CD4-positive, alpha-beta T cell treated with Interleukin-15 for 4 hours (primary cell): ENCODE measurements around the gene DNAH2.
A peak's percentile ranks its signal among the peaks of the same experiment; 100 is the strongest.

Experiments used
- DNase-seq: peaks from one replicate; pipeline ENCODE4 v3.0.0-alpha.2; 2020; ENCODE audit warnings: low spot score

Gene DNAH2

GRCh38 chr17:7703584-7704479, 13.7 kb upstream of the DNAH2 start:
- DNase-seq, result no peak

- DNase-seq, result no peak
Measured at GRCh38 chr17:7704601-7705268, 12.8 kb upstream of the DNAH2 start, which contains the start of gene EFNB3. EFNB3 (plus strand) TSS chr17:7705202; CDS start chr17:7705599, 397 bp downstream.

DNA sequence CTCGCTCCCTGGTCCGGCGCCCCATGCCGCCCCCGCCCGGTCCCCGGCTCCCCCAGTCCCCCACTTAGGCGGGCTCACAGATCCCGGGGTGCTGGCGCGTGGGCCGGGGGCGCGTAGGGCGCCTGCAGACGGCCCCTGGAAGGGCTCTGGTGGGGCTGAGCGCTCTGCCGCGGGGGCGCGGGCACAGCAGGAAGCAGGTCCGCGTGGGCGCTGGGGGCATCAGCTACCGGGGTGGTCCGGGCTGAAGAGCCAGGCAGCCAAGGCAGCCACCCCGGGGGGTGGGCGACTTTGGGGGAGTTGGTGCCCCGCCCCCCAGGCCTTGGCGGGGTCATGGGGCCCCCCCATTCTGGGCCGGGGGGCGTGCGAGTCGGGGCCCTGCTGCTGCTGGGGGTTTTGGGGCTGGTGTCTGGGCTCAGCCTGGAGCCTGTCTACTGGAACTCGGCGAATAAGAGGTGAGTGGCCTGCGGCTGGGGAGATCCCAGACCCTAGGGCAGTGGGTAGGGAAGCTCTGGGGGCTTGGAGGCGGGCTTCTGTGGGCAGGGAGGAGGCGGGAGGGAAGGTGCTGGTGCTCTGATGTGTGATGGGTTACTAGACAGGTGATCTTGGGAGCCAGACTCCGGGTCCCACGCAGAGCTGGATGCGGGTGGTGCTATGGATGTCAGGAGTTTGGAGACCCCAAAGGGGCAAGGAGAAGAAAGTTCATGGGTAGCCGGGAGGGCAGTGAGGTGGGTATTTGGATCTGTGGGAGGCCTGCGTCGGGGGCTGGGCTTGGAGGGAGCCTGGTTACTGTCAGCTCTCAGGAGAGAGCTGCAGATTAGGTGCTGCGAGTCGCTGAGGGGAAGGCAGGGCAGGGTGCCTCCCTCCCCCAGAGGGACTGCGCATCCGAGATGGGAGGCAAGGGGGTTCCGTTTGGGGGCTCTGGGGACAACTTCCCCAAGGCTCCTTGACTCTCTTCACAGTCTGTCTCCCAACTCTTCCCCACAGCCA, 12.0 kb upstream of the DNAH2 start:
- no peak for DNase-seq

DNA sequence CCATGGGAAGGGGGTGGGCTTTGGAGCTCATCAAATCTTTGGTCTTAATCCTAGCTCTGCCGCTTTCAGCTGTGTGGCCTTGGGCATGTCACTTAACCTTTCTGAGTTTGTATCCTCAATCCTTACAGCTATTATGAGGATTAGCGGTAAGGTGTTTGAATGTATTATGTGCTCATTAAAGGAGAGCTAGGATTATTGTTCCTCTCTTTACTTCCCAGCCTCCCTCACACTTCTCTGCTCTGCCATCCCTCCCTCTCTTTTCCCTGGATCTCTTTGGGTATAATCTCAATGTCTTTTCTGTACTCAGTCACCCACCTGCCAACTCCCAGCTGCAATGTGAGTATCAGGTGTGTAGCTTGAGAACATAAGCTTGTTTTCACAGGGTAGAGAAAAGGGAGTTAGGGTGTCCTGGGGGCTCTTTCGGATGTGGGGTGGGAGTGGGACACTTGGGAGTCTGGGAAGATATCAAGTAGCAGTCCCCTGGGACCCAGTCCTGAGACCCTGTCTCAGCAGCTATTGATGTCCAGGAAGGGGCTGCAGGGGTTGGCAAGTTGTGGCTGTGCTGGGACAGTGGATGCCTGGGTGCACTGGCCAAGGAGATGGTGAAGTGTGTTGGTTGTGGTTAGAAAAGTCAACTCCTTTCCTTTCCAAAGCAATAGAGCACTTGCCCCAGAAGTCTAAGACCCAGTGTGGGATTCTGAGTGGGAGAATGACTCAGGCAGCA, 10.8 kb upstream of the DNAH2 start:
- no peak for DNase-seq

- DNase-seq, result no peak
Measured at GRCh38 chr17:7707446-7707845, 10.1 kb upstream of the DNAH2 start.

DNA sequence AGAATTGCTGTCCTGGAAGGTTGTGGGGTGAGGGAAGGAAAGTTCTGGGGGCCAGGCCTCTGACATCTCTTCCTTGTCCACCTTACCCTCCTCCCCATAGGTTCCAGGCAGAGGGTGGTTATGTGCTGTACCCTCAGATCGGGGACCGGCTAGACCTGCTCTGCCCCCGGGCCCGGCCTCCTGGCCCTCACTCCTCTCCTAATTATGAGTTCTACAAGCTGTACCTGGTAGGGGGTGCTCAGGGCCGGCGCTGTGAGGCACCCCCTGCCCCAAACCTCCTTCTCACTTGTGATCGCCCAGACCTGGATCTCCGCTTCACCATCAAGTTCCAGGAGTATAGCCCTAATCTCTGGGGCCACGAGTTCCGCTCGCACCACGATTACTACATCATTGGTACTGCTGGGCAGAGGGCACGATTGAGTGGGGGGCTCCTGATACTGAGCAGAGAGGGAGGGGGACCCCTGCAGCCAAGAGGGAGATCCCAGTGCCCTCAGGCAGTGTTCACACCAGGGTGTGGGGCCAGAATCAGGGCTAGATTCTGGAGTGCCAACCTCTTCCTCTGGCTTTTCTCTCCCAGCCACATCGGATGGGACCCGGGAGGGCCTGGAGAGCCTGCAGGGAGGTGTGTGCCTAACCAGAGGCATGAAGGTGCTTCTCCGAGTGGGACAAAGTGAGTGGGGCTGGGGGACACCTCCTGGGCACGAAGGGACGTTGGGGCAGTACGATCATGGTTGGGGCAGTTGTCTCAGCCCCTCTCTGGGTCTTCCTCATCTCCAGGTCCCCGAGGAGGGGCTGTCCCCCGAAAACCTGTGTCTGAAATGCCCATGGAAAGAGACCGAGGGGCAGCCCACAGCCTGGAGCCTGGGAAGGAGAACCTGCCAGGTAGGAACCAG, 9.4 kb upstream of the DNAH2 start:
- no peak for DNase-seq

- no peak for DNase-seq
Measured at GRCh38 chr17:7709031-7709430, 8.5 kb upstream of the DNAH2 start.

DNA sequence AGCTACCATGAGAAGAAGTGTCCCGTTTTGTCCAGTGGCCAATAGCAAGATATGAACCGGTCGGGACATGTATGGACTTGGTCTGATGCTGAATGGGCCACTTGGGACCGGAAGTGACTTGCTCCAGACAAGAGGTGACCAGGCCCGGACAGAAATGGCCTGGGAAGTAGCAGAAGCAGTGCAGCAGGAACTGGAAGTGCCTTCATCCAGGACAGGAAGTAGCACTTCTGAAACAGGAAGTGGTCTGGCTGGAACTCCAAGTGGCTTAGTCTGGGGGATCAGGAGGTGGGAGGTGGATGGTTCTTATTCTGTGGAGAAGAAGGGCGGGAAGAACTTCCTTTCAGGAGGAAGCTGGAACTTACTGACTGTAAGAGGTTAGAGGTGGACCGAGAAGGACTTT, 7.2 kb upstream of the DNAH2 start:
- no peak for DNase-seq

DNA sequence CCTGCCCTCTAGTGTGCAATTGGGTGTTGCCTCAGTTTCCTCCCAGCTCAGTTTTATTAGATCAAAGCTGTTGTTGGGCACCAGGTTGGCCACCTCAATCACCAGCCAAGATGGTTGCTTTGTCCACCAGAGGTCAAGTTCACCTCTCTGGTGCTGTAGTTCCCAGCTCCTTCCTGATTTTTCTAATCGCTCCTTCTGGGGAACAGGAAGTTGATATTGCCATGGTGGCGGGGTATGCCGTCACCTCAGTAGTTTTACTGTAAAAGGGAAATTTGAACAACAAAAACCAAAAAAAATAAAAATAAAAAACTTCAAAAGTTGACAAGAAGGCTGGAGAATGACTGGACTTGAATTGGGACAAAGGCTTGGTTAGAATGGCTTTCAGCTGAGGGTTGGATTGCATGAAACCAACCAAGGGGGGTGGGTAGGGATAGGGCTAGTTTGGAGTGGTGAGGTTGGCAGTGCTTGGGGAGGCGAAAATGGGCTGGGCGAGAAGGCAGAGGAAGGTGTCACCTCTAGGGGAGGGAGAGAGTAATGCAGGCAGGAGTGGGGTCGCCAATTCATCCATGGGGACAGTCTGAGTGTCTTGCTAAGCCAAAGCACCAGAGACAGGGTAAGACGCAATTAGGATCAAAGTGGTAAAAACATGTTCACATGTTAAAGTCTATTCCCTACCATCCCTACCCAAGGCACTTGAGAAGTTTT, 6.3 kb upstream of the DNAH2 start:
- no peak for DNase-seq

- DNase-seq, result no peak
Measured at GRCh38 chr17:7712111-7712771, 5.3 kb upstream of the DNAH2 start.

DNA sequence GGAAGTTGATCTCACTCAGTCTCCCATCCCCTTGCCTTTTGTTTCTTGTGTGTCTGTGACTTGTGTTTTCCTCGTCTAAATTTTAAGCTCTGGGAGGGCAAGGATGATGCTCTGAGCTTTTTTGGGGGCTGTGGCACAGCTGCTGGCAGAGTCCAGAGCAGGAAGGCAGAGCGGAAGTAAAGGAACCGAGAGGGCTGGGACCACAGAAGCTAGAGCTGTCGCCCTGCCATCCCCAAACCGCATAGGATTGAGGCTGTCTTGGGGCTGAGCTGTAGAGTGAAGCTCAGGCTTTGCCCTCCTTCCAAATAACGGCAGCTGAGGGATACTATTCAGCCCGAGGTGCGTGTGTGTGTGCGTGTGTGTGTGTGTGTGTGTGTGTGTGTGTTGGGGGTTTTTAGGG, 3.8 kb upstream of the DNAH2 start:
- DNase-seq, result no peak

DNA sequence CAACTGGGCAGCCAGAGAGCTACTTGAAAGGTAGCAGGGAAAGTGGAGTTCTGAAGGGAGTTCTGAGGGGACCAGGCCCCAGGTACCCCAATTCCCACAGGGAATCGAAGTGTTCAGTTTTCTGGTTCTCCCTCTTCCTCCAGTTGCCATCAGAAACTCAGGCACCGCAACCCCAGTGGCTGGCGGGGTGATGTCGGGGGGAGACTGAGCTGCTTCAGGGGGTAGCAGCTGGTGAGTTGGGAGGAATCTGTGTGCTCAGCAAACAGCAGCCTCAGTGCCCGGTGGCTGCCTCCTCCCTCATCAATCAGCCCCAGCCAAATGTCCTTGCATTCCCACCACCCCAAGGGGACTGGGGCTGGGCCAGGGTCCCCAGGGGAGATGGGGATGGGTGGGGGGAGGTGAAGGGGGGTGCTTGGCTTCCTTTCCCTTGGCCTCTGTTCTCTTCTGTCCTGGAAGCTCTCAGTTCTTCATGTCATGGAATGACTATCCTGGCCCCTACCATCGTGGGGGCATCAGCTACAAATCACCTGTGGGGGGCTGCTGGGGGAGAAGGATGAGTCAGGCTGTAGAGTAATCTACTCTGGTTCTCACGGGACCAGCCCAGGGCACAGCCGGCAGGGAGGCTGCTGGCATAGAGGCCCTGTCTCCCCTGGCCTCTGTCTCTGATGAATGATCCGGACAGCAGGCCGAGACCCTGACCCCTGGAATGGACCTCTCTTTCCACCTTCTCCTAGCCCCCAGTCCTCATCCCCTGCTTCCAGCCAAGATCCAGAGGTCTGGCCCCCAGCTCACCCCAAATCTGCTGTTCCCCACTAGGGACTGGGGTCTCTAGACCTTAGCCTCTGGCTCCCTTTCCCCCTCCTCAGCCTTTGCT, 2.6 kb upstream of the DNAH2 start:
- DNase-seq, result no peak

DNA sequence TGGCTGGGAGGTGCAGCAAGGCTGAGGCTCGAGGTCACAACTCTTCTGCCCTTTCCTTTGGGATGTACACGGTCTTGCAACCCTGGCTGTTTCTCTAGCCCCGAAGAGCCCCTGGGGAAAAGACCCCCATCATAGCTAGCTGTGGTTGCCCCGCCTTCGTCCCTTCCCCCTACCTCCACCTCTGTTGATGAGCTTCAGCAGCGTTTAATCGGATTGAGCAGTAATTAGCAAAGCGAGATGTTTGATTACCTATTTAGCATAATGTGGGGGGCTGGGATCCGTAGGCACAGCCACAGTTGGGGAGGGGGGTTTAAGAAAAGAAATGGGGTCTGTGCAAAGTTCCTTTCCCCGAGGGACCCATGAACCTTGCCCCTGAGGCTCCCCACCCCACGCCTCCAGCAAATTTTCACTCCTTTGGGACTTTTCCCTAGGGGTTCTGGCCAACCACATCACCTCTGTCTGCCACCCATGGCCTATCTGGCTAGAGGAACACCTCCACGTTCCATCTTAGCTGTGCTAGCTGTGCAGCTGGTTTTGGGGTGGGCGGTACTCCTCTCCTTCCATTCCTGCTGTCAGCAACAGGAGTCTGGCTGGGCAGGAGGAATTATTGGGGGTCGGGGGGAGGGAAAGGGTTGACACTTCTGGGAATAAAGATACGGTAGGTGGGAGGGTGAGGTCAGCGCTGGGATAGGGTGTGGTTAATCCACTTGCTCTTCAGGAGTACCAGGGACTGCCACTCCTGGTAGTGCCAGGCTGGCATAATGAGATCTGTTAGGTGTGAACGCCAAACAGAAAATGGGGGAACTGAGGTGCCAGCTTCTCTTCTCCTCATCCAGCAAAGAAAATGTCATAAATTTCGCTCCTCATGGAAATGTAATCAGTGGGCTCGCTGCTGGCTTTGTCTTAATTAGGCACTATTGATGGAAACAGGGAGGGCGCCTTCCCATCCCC, 1.3 kb upstream of the DNAH2 start:
- DNase-seq, result no peak

GRCh38 chr17:7717756-7718350, 309 bp downstream of the DNAH2 start:
- DNase-seq, result peak; percentile 7

DNA sequence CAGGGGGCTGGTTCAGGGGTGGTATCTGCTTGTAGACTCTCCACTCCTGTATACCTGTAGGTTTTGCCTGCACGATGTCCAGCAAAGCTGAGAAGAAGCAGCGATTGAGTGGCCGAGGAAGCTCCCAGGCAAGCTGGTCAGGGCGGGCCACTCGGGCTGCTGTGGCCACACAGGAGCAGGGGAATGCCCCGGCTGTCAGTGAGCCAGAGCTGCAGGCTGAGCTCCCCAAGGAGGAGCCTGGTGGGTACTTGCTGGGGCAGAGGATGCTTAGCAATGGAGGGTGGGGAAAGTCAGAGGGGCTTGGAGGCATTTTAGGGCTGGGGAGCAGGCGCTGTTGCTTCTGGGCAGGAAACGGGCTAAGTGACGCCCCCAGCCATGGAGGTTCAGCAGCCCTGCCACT, 2.1 kb downstream of the DNAH2 start:
- DNase-seq, result no peak

DNA sequence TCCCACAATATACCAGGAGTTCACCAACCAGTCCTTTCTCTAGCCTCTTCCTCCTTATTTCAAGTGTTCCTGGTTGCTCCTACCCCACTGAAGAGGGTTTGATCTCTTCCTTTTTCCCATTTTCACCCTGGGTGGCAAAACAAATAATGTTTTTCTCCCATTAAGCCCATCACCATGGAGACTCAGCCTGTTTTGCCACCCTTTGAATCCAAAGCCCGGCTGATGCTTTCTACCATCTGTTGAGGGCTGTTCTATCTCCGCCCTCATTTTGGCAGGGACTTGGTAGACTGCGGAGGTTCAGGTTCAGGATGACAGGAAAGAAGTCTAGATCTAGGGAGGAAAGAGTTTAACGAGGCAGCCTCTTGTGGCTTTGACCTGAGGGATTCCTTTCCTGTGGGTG, 2.6 kb downstream of the DNAH2 start:
- no peak for DNase-seq

DNA sequence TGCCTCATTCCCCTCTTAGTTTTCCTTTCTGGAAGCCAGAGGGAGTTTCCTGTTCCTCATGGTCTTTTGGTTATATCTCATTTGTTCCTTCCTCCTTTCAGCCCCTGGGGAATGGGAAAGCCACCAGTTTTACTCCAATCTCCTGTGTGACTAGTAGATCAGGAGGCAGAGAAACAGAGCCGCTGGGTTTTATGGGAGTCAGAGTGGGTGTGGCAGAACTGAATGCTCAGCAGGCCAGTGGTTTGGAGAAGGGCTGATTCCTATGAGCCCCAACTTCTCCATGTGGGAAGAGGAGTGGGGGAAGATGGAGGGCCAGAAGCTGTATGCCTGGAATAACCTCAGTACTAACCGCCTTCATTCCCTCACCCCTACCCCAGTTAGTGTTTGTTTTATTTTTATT, 4.1 kb downstream of the DNAH2 start:
- no peak for DNase-seq
